OCI-LY7 (cell line): ENCODE results near the gene EMC8. TPM values are rescaled to one million over a fixed set of nuclear protein-coding genes. Genes with fewer than 3 reads are reported as not detected.

ENCODE experiments used
- BruUV-seq: library from RNA; stranded (reverse); fragments of 400-500 nt; replicated peaks from 2 replicates; lab custom pipeline; 2021; lab: Mats Ljungman, UMichigan
- CTCF ChIA-PET: fragments of 300-600 bp; sonication (Branson Sonifier 250); formaldehyde crosslinking; loops from one replicate; lab custom pipeline; 2022; ENCODE audit warnings: antibody characterized with exemption; ENCODE audit not compliant: unreplicated experiment; lab: Charles Lee
- POLR2A ChIA-PET: fragments of 300-600 bp; sonication (Branson Sonifier 250); formaldehyde crosslinking; loops from one replicate; lab custom pipeline; 2022; ENCODE audit warnings: antibody characterized with exemption; lab: Charles Lee
- DNase-seq: peaks from one replicate; pipeline ENCODE4 v3.0.0-alpha.2; 2015; ENCODE audit warnings: low spot score
- H2AFZ ChIP-seq: fragments of 200-600 bp; sonication (generic), shearing (Covaris generic); 2 replicates; pipeline ENCODE4 v1.6.1; 2014; ENCODE audit warnings: mild to moderate bottlenecking, antibody characterized with exemption, low read length, moderate library complexity
- H3K27ac ChIP-seq: fragments of 200-600 bp; sonication (generic); 2 replicates; pipeline ENCODE4 v1.5.1; 2014; ENCODE audit warnings: mixed run types, low read depth, mild to moderate bottlenecking, moderate library complexity, low read length, inconsistent platforms; ENCODE audit not compliant: poor library complexity, severe bottlenecking
- H3K36me3 ChIP-seq: fragments of 200-600 bp; sonication (generic); 2 replicates; pipeline ENCODE4 v1.6.1; 2014; ENCODE audit warnings: mild to moderate bottlenecking, antibody characterized with exemption, low read length, moderate library complexity, mixed read lengths; ENCODE audit not compliant: insufficient read depth
- H3K4me1 ChIP-seq: fragments of 200-600 bp; sonication (generic); 2 replicates; pipeline ENCODE4 v1.5.1; 2014; ENCODE audit warnings: mild to moderate bottlenecking, low read length; ENCODE audit not compliant: insufficient read depth, poor library complexity, severe bottlenecking
- H3K4me2 ChIP-seq: fragments of 200-600 bp; sonication (generic); 2 replicates; pipeline ENCODE4 v1.6.1; 2014; ENCODE audit warnings: mild to moderate bottlenecking, low read length
- H3K4me3 ChIP-seq: fragments of 200-600 bp; sonication (generic); 2 replicates; pipeline ENCODE4 v1.5.1; 2014; ENCODE audit warnings: mild to moderate bottlenecking, low read depth, low read length; ENCODE audit not compliant: poor library complexity, severe bottlenecking
- H3K79me2 ChIP-seq: fragments of 200-600 bp; sonication (generic); 2 replicates; pipeline ENCODE4 v1.6.1; 2016; ENCODE audit warnings: low read depth, mild to moderate bottlenecking, low read length, moderate library complexity, mixed read lengths; ENCODE audit not compliant: insufficient read depth
- H3K9me2 ChIP-seq: fragments of 200-600 bp; sonication (generic); 2 replicates; pipeline ENCODE4 v1.6.1; 2016; ENCODE audit warnings: mild to moderate bottlenecking, low read length, mixed read lengths; ENCODE audit not compliant: insufficient read depth
- H3K9me3 ChIP-seq: fragments of 200-600 bp; sonication (generic); 2 replicates; pipeline ENCODE4 v1.6.1; 2014; ENCODE audit warnings: mild to moderate bottlenecking, mixed run types, low read length, mixed read lengths
- H4K20me1 ChIP-seq: fragments of 200-600 bp; sonication (generic); 2 replicates; pipeline ENCODE4 v1.6.1; 2014; ENCODE audit warnings: mild to moderate bottlenecking, antibody characterized with exemption, low read length, moderate library complexity, mixed read lengths; ENCODE audit not compliant: insufficient read depth
- CTCF ChIP-seq: fragments of 200-600 bp; sonication (generic); conservative IDR thresholded peaks from 2 replicates; pipeline ENCODE4 v1.5.1; 2014; ENCODE audit warnings: mild to moderate bottlenecking, antibody characterized with exemption, low read length, moderate library complexity, mixed read lengths
- EZH2phosphoT487 ChIP-seq: fragments of 200-600 bp; sonication (generic); IDR thresholded peaks from 2 replicates; pipeline ENCODE4 v1.6.1; 2018; ENCODE audit warnings: low read depth, borderline replicate concordance, mild to moderate bottlenecking, mixed run types, antibody characterized with exemption, low read length, moderate library complexity, mixed read lengths
- intact Hi-C: fragments of 100-400 bp; cut with micrococcal nuclease; formaldehyde crosslinking; loops from one replicate; pipeline ENCODE4 v1.10.0; 2022; ENCODE audit not compliant: unreplicated experiment
- total RNA-seq, 2 experiments: library from RNA; depleted of rRNA in 1 of 2; stranded (reverse); fragments of >200 nt in 1 of 2; shearing (Covaris generic) in 1 of 2; gene quantifications; 2 replicates each; pipeline ENCODE4 v1.2.3, GENCODE V29; 2014 to 2022

EMC8 gene
- total RNA-seq, 2 experiments from 2014 or later: 47.5 to 54.0 TPM

- H3K79me2 ChIP-seq: peaks cover 46% of the 10 kb centered on the region; the same call in 1 of the 2 replicates
- ChIA-PET POLR2A (interaction anchor here (0.6 to 1.7 kb wide), 2 partner anchors 12 to 24 kb away, joined by 4 to 5 read pairs; no protein-coding TSS in a partner anchor), CTCF (no interaction called here)
- H4K20me1 ChIP-seq: no peaks in the 10 kb centered on the region; the same call in 1 of the 2 replicates
- no peak overlapping the region for H3K4me3 ChIP-seq
- intact Hi-C loops: no loop called here
- no TSS peak for BruUV-seq
- H3K4me2 ChIP-seq: no peak overlapping the region
- H3K9me2 ChIP-seq: no peaks in the 10 kb centered on the region
- H2AFZ ChIP-seq: no peak overlapping the region
- peak overlapping the region; percentile 57 for H3K27ac ChIP-seq
- no peak for TF ChIP-seq CTCF
- no peak for TF ChIP-seq EZH2phosphoT487
- peaks cover 84% of the 10 kb centered on the region for H3K36me3 ChIP-seq
- peaks cover 22% of the 10 kb centered on the region for H3K4me1 ChIP-seq
- no peaks in the 10 kb centered on the region for H3K9me3 ChIP-seq
- no peak for DNase-seq
Observed at GRCh38 chr16:85788819-85789218, 10.5 kb downstream of the EMC8 start.

- CTCF ChIA-PET: interaction anchor here (0.6 to 1.1 kb wide), 2 partner anchors 34 to 315 kb away, joined by 3 read pairs; no protein-coding TSS in a partner anchor
- no TSS peak for BruUV-seq
- H3K9me2 ChIP-seq: no peaks in the 10 kb centered on the region
Observed at GRCh38 chr16:85785927-85786326, 13.4 kb downstream of the EMC8 start.

More at GRCh38 chr16:85785927-85786326, 13.4 kb downstream of the EMC8 start:
- Histone ChIP-seq H3K27ac (no peak overlapping the region), H3K79me2 (peaks cover 22% of the 10 kb centered on the region; the same call in 1 of the 2 replicates), H2AFZ (no peak overlapping the region), H3K4me1 (peaks cover 21% of the 10 kb centered on the region), H3K36me3 (peaks cover 78% of the 10 kb centered on the region), H3K4me2 (no peak overlapping the region), H3K4me3 (no peak overlapping the region), H4K20me1 (no peaks in the 10 kb centered on the region; the same call in 1 of the 2 replicates), H3K9me3 (no peaks in the 10 kb centered on the region)
- DNase-seq: no peak
- POLR2A ChIA-PET: interaction anchor here (0.5 kb wide), 1 partner anchor 10 kb away, joined by 3 read pairs; no protein-coding TSS in a partner anchor
- TF ChIP-seq CTCF: no peak
- no peak for TF ChIP-seq EZH2phosphoT487
- intact Hi-C loops: no loop called here
